Gastrocnemius medialis (tissue), 4 donors: Measurements from ENCODE around the gene GNAQ.
A peak's percentile ranks its signal among the peaks of the same experiment; 100 is the strongest.

Experiments
- POLR2A ChIP-seq, 2 donors: fragments of 450-650 bp; IDR thresholded peaks; one replicate each; pipeline ENCODE4 v1.6.1; 2017; ENCODE audit warnings: antibody characterized with exemption in 2 of 2, mild to moderate bottlenecking in 2 of 2, moderate library complexity in 2 of 2
- TF ChIP-seq, protein P1 (sequence below), 5 experiments: fragments of 450-650 bp in 3 of 5; fragments of 200-600 bp in 2 of 5; sonication (generic) in 2 of 5; IDR thresholded peaks in 4 of 5; conservative IDR thresholded peaks in 1 of 5; 1 replicate in 4 of 5; 2 replicates in 1 of 5; pipeline ENCODE4 v1.5.1; 2016 to 2019; ENCODE audit warnings: antibody characterized with exemption in 5 of 5, mild to moderate bottlenecking in 3 of 5, moderate library complexity in 3 of 5

DNA sequence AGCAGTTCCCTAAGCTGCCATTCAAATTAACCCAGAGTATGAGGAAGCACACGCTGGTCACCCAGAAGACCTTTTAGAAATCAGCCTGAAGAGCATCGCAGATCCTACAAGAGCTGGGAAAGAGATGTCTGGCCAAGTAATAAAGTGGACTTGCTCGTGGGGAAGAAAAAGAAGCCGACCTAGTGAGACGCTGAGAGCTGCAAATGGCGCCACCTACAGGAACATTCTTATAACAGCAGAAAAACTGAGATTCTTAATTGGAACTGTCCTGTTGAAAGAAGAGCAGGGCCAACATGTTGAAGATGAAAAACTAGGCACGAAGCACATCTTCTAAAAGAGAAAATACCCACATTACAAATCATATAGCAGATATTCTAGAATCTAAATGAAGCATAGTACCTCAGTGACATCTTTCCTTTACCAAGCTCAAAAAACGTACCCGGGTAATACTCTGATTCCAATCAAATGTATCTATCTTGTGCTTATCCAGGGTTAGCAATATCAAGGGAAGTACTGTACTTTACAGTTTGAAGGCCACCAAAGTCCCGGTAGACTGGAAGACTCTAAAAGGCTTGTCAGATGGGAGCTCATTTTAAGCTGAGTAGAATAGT, 3.9 kb upstream of the GNAQ start:
- TF ChIP-seq, protein P1, sequence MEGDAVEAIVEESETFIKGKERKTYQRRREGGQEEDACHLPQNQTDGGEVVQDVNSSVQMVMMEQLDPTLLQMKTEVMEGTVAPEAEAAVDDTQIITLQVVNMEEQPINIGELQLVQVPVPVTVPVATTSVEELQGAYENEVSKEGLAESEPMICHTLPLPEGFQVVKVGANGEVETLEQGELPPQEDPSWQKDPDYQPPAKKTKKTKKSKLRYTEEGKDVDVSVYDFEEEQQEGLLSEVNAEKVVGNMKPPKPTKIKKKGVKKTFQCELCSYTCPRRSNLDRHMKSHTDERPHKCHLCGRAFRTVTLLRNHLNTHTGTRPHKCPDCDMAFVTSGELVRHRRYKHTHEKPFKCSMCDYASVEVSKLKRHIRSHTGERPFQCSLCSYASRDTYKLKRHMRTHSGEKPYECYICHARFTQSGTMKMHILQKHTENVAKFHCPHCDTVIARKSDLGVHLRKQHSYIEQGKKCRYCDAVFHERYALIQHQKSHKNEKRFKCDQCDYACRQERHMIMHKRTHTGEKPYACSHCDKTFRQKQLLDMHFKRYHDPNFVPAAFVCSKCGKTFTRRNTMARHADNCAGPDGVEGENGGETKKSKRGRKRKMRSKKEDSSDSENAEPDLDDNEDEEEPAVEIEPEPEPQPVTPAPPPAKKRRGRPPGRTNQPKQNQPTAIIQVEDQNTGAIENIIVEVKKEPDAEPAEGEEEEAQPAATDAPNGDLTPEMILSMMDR (IDR thresholded peaks at IDR 0.05 in 4 of 5, conservative IDR thresholded peaks at IDR 0.05 in 1 of 5): peak; percentile 72 to 89 (median 74)
- TF ChIP-seq POLR2A (IDR thresholded peaks at IDR 0.05): no peak
